NCI-H446 (cell line): ENCODE results near the gene AAK1.
"Not testable (repeated sequence)": the region's sequence is repeated elsewhere in the genome, so short reads cannot be mapped to it uniquely, and the experiment has no call there.

Experiments
- DNase-seq, 2 experiments: peaks; one replicate each; lab custom pipeline; 2025; lab: John Stamatoyannopoulos, UW

AAK1 gene

GRCh38 chr2:69597843-69598610 lies 45.5 kb downstream of the AAK1 start:
- no peak for DNase-seq

GRCh38 chr2:69597105-69597504 lies 46.4 kb downstream of the AAK1 start:
- DNase-seq = no peak

- no peak for DNase-seq
Measured at GRCh38 chr2:69594341-69594740, 49.2 kb downstream of the AAK1 start.

GRCh38 chr2:69592511-69592910 lies 51.0 kb downstream of the AAK1 start:
- DNase-seq = no peak

- DNase-seq = no peak
Measured at GRCh38 chr2:69589973-69590652, 53.4 kb downstream of the AAK1 start.

GRCh38 chr2:69588945-69589344 lies 54.6 kb downstream of the AAK1 start:
- no peak for DNase-seq

GRCh38 chr2:69588403-69588802 lies 55.1 kb downstream of the AAK1 start:
- no peak for DNase-seq

GRCh38 chr2:69585855-69586555 lies 57.5 kb downstream of the AAK1 start:
- no peak for DNase-seq

- DNase-seq = peak in 1 of 2 experiments; percentile 13
Measured at GRCh38 chr2:69584127-69584889, 59.2 kb downstream of the AAK1 start.

GRCh38 chr2:69583321-69583833 lies 60.2 kb downstream of the AAK1 start:
- no peak for DNase-seq

GRCh38 chr2:69582582-69583176 lies 60.9 kb downstream of the AAK1 start:
- DNase-seq = no peak

- DNase-seq = no peak
Measured at GRCh38 chr2:69581774-69582581, 61.6 kb downstream of the AAK1 start.

- no peak for DNase-seq
Measured at GRCh38 chr2:69580486-69580885, 63.1 kb downstream of the AAK1 start.

- DNase-seq = no peak
Measured at GRCh38 chr2:69579536-69579935, 64.0 kb downstream of the AAK1 start.

- DNase-seq = no peak
Measured at GRCh38 chr2:69578198-69578540, 65.4 kb downstream of the AAK1 start.

- DNase-seq = peak in 1 of 2 experiments; percentile 12
Measured at GRCh38 chr2:69577467-69578197, 65.9 kb downstream of the AAK1 start.

- DNase-seq = no peak
Measured at GRCh38 chr2:69576880-69577279, 66.7 kb downstream of the AAK1 start.

- DNase-seq = no peak
Measured at GRCh38 chr2:69575926-69576325, 67.6 kb downstream of the AAK1 start.

- DNase-seq = not testable (repeated sequence)
Measured at GRCh38 chr2:69575371-69575770, 68.2 kb downstream of the AAK1 start.

- DNase-seq = no peak
Measured at GRCh38 chr2:69572641-69573040, 70.9 kb downstream of the AAK1 start.
